GM19238 (cell line): ENCODE results near the gene PDCL2.

Experiments
- DNase-seq: peaks from one replicate; pipeline ENCODE4 v3.0.0; 2011; ENCODE audit warnings: low spot score; ENCODE audit not compliant: insufficient read length

PDCL2 gene

GRCh38 chr4:55539658-55540057, 52.4 kb downstream of the PDCL2 start:
- DNase-seq: no peak

- DNase-seq: no peak
Measured at GRCh38 chr4:55538531-55538930, 53.5 kb downstream of the PDCL2 start.

GRCh38 chr4:55534306-55534705, 57.7 kb downstream of the PDCL2 start:
- no peak for DNase-seq

- DNase-seq: no peak
Measured at GRCh38 chr4:55530691-55531090, 61.4 kb downstream of the PDCL2 start.

- no peak for DNase-seq
Measured at GRCh38 chr4:55530167-55530566, 61.9 kb downstream of the PDCL2 start.

- DNase-seq: no peak
Measured at GRCh38 chr4:55528491-55528890, 63.6 kb downstream of the PDCL2 start.

- DNase-seq: no peak
Measured at GRCh38 chr4:55524844-55525571, 67.0 kb downstream of the PDCL2 start.

- no peak for DNase-seq
Measured at GRCh38 chr4:55518442-55518841, 73.6 kb downstream of the PDCL2 start.

GRCh38 chr4:55517526-55518229, 74.4 kb downstream of the PDCL2 start:
- no peak for DNase-seq

GRCh38 chr4:55512922-55513571, 79.0 kb downstream of the PDCL2 start:
- no peak for DNase-seq

- DNase-seq: no peak
Measured at GRCh38 chr4:55512077-55512476, 80.0 kb downstream of the PDCL2 start.

GRCh38 chr4:55510685-55511084, 81.4 kb downstream of the PDCL2 start:
- DNase-seq: no peak

- no peak for DNase-seq
Measured at GRCh38 chr4:55509266-55509665, 82.8 kb downstream of the PDCL2 start.

- DNase-seq: no peak
Measured at GRCh38 chr4:55507612-55508011, 84.4 kb downstream of the PDCL2 start.
